VCaP (cell line): Measurements from ENCODE around the gene FUT8.
"Not testable (repeated sequence)": the region's sequence is repeated elsewhere in the genome, so short reads cannot be mapped to it uniquely, and the experiment has no call there.

Source experiments
- H3K27ac ChIP-seq: fragments of 450-650 bp; 2 replicates; pipeline ENCODE4 v1.5.1; 2017
- TF ChIP-seq, protein P1 (sequence below): fragments of 450-650 bp; conservative IDR thresholded peaks from 2 replicates; pipeline ENCODE4 v1.5.1; 2017; ENCODE audit warnings: mild to moderate bottlenecking, moderate library complexity

FUT8 gene

DNA sequence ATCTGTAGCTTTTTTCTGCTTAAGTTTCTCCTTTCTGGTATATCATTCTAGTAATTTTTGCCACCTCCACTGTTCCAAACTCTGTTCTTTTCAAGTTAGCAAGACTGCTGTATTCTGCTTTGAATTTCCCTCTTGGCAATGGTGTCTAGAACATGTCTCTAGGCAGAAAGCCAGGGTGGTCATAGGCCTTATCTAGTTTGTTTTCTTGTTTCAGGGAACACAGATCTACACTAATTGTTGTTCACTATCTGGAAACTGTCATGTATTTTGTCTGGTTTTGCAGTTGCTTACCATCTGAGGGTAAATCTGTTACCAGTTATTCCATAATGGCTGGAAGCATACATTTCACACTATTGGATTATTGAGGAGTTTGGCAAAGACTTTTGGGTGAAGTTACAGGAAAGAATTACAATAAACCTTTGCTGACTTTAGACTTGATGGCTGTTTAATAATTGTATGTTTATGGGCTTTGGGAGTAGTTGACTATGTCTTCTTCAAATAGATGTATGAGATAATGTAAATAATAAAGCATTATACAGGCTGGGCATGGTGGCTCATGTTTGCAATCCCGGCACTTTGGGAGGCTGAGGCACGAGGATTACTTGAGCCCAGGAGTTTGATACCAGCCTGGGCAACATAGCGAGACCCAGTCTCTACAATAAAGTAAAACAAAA, 41.4 kb downstream of the FUT8 start:
- TF ChIP-seq, protein P1, sequence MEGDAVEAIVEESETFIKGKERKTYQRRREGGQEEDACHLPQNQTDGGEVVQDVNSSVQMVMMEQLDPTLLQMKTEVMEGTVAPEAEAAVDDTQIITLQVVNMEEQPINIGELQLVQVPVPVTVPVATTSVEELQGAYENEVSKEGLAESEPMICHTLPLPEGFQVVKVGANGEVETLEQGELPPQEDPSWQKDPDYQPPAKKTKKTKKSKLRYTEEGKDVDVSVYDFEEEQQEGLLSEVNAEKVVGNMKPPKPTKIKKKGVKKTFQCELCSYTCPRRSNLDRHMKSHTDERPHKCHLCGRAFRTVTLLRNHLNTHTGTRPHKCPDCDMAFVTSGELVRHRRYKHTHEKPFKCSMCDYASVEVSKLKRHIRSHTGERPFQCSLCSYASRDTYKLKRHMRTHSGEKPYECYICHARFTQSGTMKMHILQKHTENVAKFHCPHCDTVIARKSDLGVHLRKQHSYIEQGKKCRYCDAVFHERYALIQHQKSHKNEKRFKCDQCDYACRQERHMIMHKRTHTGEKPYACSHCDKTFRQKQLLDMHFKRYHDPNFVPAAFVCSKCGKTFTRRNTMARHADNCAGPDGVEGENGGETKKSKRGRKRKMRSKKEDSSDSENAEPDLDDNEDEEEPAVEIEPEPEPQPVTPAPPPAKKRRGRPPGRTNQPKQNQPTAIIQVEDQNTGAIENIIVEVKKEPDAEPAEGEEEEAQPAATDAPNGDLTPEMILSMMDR, result no peak
- H3K27ac ChIP-seq, result peak overlapping the region; percentile 35; the same call in 1 of the 2 replicates

DNA sequence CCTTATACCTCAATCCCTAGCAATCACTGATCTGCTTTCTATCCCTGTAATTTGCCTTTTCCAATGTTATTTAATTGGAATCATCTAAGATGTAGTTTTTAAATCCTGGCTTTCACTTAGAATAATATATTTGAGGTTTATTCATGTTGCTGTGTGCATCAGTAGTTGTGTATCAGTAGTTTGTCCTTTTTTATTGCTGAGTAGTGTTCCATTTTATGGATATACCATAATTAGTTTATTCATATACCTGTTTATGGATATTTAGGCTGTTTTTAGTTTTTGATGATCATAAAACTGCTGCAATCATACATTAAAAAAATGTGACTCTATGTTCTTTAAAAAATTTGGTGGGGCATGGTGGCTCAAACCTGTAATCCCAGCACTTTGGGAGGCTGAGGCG, 43.7 kb downstream of the FUT8 start:
- no peak overlapping the region for H3K27ac ChIP-seq
- TF ChIP-seq, protein P1, result no peak

DNA sequence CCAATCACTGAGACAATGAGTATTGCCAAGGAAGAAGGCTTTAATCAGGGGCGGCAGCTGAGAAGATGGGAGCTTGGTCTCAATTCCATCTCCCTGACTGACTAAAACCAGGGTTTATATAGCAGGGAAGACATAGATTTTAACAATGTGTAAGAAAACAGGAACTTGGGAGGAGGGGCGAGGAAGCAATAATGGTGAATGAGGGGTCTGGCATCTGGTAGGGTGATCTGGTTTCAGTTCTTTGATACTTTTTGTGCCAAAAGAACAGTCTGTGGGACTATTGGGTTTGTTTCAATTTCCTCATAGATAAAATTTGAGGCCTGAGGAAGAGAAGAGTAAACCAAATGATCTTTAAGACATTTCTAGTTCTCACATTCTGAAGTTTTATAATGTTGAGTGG, 49.2 kb downstream of the FUT8 start:
- no peak overlapping the region for H3K27ac ChIP-seq
- TF ChIP-seq, protein P1, result no peak

DNA sequence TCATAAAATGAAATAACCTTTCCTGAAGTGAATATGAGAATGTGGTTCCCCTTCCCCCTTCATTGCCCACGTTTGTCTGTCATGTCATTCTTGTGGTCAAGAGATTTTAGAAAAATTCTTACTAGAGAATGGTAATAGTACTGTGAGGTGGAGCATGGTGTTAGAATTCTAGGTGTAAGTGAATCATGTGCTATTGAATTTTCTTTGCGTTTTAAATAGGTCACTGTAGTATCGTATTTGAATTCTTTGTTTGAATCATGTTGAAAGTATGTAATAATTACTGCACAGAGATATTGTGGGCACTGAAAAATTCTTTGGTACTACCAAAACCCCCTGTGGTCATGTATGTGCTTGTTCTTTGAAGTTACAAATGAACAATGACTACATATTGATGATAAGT, 49.9 kb downstream of the FUT8 start:
- TF ChIP-seq, protein P1, result no peak
- no peak overlapping the region for H3K27ac ChIP-seq

DNA sequence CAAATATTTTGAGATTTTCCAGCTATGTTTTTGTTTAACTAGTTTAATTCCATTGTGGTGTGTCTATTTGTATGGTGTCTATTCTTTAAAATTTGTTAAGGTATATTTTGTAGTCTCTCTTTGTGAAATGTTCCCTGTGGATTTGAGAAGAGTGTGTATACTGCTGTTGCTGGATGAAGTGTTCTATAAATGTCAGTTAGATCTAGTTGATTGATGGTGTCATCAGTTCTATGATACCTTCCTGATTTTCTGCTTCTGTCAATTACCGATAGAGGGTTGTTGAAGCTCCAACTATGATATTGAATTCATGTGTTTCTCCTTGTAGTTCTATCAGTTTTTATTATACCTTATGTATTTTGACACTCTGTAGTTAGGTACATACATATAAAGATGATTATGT, 53.1 kb downstream of the FUT8 start:
- H3K27ac ChIP-seq, result no peak overlapping the region
- TF ChIP-seq, protein P1, result no peak

DNA sequence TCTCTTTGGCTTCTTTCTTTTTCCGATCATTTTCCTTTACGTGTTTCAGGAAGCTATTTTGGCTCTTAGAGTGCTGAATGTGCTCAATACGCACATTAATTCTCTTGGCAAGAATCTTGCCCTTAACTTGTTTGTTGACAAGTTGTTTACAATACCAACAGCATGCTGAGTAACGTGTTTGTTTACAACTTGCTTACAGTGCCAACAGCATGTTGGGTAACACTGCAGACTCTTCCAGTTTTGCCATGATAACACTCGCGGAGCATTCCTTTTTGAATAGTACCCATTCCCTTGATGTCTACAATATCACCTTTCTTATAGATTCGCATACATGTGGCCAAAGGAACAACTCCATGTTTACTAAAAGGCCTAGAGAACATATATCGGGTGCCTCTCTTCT, 55.4 kb downstream of the FUT8 start:
- H3K27ac ChIP-seq, result not testable (repeated sequence)

DNA sequence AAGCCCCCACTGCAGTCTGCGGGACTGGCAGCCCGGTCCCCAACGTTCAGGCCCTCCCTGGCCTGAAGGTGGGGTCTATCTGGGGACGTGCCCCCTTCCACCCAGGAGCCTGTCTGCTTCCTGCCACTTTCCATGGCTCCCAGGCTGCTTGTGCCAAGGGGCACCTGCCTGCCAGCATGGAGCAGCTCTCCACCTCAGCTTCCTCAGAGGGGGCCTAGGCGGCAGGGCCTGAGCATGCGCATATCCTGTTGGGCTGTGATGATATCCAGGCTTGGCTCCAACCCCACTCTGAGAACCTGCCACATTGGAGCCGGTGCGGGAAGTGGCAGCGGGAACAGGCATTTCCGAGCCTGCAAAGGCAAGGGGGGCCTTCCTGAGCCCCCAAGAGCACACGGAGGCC, 57.4 kb downstream of the FUT8 start:
- no peak overlapping the region for H3K27ac ChIP-seq
- TF ChIP-seq, protein P1, result no peak

DNA sequence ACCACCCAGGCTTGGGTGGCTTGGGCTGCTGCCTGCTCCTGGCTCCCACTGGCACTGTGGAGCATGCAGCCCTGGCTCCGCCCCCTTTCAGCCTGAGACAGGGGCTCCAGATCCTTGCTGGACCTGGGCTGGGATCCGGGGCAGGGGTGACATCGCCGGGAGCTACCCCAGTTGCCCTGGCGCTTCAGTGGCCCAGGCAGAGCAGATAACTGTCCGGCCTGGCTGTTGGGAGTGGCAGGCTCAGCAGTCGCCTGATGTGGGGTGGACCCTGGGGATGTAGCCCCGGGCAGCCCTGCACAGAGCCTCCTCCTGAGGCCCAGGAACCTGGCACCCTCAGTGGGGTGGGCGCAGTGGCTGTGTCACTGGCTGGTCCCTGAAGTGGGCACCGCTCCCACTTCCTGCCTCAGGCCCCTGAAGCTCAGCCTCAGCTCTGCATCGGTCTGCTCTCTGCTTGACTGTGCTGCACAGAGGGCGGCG, 57.9 kb downstream of the FUT8 start:
- no peak overlapping the region for H3K27ac ChIP-seq
- TF ChIP-seq, protein P1, result no peak
